IMR-90 (cell line): ENCODE measurements around the gene NAT10. TPM values are rescaled to one million over a fixed set of nuclear protein-coding genes. Genes with fewer than 3 reads are reported as not detected.

Experiments
- ATAC-seq: fragments of 200-7000 bp; cut with Tn5 transposase; 2 replicates; pipeline ENCODE4 v1.9.1; 2020; ENCODE audit warnings: low read depth, mild to moderate bottlenecking, moderate library complexity
- BruUV-seq: library from RNA; stranded (reverse); fragments of 400-500 nt; replicated peaks from 2 replicates; lab custom pipeline; 2021; lab: Mats Ljungman, UMichigan
- CTCF ChIA-PET: fragments of 300-600 bp; formaldehyde crosslinking; extraction: SDS; loops from one replicate; lab custom pipeline; 2021; ENCODE audit warnings: antibody characterized with exemption; lab: Yijun Ruan, JAX
- POLR2A ChIA-PET: fragments of 300-600 bp; sonication (Branson Sonifier 250); formaldehyde crosslinking; loops from one replicate; lab custom pipeline; 2022; ENCODE audit warnings: antibody characterized with exemption; ENCODE audit not compliant: unreplicated experiment; lab: Charles Lee
- DNase-seq: peaks from one replicate; pipeline ENCODE4 v3.0.0; 2013
- H2AFZ ChIP-seq: replicated peaks from 2 replicates; pipeline ENCODE3; 2013; ENCODE audit warnings: low read length, mild to moderate bottlenecking; ENCODE audit not compliant: poor library complexity
- H2AK5ac ChIP-seq: 2 replicates; pipeline ENCODE4 v1.6.1; 2013; ENCODE audit warnings: low read depth, low read length, inconsistent platforms
- H2AK9ac ChIP-seq: replicated peaks from 2 replicates; pipeline ENCODE3; 2013; ENCODE audit warnings: mild to moderate bottlenecking, low read depth, low read length, moderate library complexity; ENCODE audit not compliant: poor library complexity
- H2BK120ac ChIP-seq: 2 replicates; pipeline ENCODE4 v1.6.1; 2013; ENCODE audit warnings: low read depth, low read length, inconsistent platforms
- H2BK15ac ChIP-seq: 3 replicates; pipeline ENCODE4 v1.6.1; 2013; ENCODE audit warnings: low read depth, low read length, inconsistent platforms
- H2BK20ac ChIP-seq: 2 replicates; pipeline ENCODE4 v1.6.1; 2013; ENCODE audit warnings: low read depth, mild to moderate bottlenecking, inconsistent platforms, low read length, moderate library complexity
- H2BK5ac ChIP-seq: 2 replicates; pipeline ENCODE4 v1.6.1; 2013; ENCODE audit warnings: mild to moderate bottlenecking, low read depth, low read length, inconsistent platforms; ENCODE audit not compliant: poor library complexity, severe bottlenecking
- H3K14ac ChIP-seq: replicated peaks from 2 replicates; pipeline ENCODE4 v1.6.1; 2013; ENCODE audit warnings: low read depth, low read length, inconsistent platforms
- H3K18ac ChIP-seq: 2 replicates; pipeline ENCODE4 v1.6.1; 2013; ENCODE audit warnings: low read depth, low read length, control low read depth
- H3K23ac ChIP-seq: 2 replicates; pipeline ENCODE4 v1.6.1; 2013; ENCODE audit warnings: low read depth, low read length, inconsistent platforms
- H3K27ac ChIP-seq: 2 replicates; pipeline ENCODE4 v1.5.1; 2013; ENCODE audit warnings: mild to moderate bottlenecking, control low read depth, low read length; ENCODE audit not compliant: insufficient read depth
- H3K27me3 ChIP-seq: 2 replicates; pipeline ENCODE4 v1.6.1; 2013; ENCODE audit warnings: low read length; ENCODE audit not compliant: control insufficient read depth, insufficient read depth
- H3K36me3 ChIP-seq: 2 replicates; pipeline ENCODE4 v1.6.1; 2013; ENCODE audit warnings: low read length, mixed read lengths; ENCODE audit not compliant: control insufficient read depth, insufficient read depth
- H3K4ac ChIP-seq: 2 replicates; pipeline ENCODE4 v1.6.1; 2013; ENCODE audit warnings: low read depth, low read length, inconsistent platforms
- H3K4me1 ChIP-seq: 2 replicates; pipeline ENCODE4 v1.6.1; 2013; ENCODE audit warnings: low read length, mixed read lengths; ENCODE audit not compliant: control insufficient read depth, insufficient read depth
- H3K4me2 ChIP-seq: 2 replicates; pipeline ENCODE4 v1.6.1; 2013; ENCODE audit warnings: low read depth, mild to moderate bottlenecking, control low read depth, low read length, moderate library complexity
- H3K4me3 ChIP-seq: 2 replicates; pipeline ENCODE4 v1.5.1; 2013; ENCODE audit warnings: low read depth, mild to moderate bottlenecking, control low read depth, low read length, moderate library complexity; ENCODE audit not compliant: insufficient read depth
- H3K56ac ChIP-seq: 2 replicates; pipeline ENCODE4 v1.6.1; 2013; ENCODE audit warnings: low read length, inconsistent platforms; ENCODE audit not compliant: insufficient read depth; ENCODE audit errors: extremely low read depth
- H3K79me1 ChIP-seq, 2 experiments: 2 replicates each; pipeline ENCODE4 v1.6.1; 2013; ENCODE audit warnings: low read length in 2 of 2, inconsistent platforms in 1 of 2, low read depth in 1 of 2
- H3K9ac ChIP-seq: 2 replicates; pipeline ENCODE4 v1.6.1; 2013; ENCODE audit warnings: low read depth, low read length, control low read depth
- H3K9me1 ChIP-seq: 2 replicates; pipeline ENCODE4 v1.6.1; 2013; ENCODE audit warnings: low read length, inconsistent platforms; ENCODE audit not compliant: insufficient read depth
- H3K9me3 ChIP-seq: 2 replicates; pipeline ENCODE4 v1.6.1; 2013; ENCODE audit warnings: low read length; ENCODE audit not compliant: control insufficient read depth, insufficient read depth
- H4K20me1 ChIP-seq: 2 replicates; pipeline ENCODE4 v1.6.1; 2013; ENCODE audit warnings: low read length, inconsistent platforms; ENCODE audit not compliant: insufficient read depth
- H4K5ac ChIP-seq: 2 replicates; pipeline ENCODE4 v1.6.1; 2013; ENCODE audit warnings: mild to moderate bottlenecking, low read depth, low read length, control low read depth
- H4K8ac ChIP-seq, 2 experiments: 2 replicates each; pipeline ENCODE4 v1.6.1; 2013; ENCODE audit warnings: low read depth in 2 of 2, low read length in 2 of 2, control low read depth in 1 of 2, inconsistent platforms in 1 of 2
- H4K91ac ChIP-seq: 2 replicates; pipeline ENCODE4 v1.6.1; 2013; ENCODE audit warnings: low read depth, low read length, inconsistent platforms; ENCODE audit not compliant: insufficient read depth
- BHLHE40 ChIP-seq: fragments of 150-350 bp; IDR thresholded peaks from 2 replicates; pipeline ENCODE4 v1.6.1; 2016; ENCODE audit warnings: mild to moderate bottlenecking, low read depth, low read length
- CEBPB ChIP-seq: IDR thresholded peaks from 2 replicates; pipeline ENCODE4 v1.6.1; 2012; ENCODE audit warnings: low read depth, low read length, improper control_type of control experiment
- CHD1 ChIP-seq: IDR thresholded peaks from 2 replicates; pipeline ENCODE4 v1.6.1; 2012; ENCODE audit warnings: low read depth, low read length, improper control_type of control experiment
- ELK1 ChIP-seq: fragments of 150-350 bp; IDR thresholded peaks from 2 replicates; pipeline ENCODE4 v1.6.1; 2016; ENCODE audit warnings: low read depth, mild to moderate bottlenecking, low read length, moderate library complexity, borderline replicate concordance
- FOS ChIP-seq: fragments of 150-350 bp; IDR thresholded peaks from 2 replicates; pipeline ENCODE4 v1.6.1; 2016; ENCODE audit warnings: low read depth, low read length
- MXI1 ChIP-seq: IDR thresholded peaks from 2 replicates; pipeline ENCODE4 v1.6.1; 2012; ENCODE audit warnings: low read depth, mild to moderate bottlenecking, low read length, moderate library complexity, borderline replicate concordance
- POLR2A ChIP-seq: IDR thresholded peaks from 2 replicates; pipeline ENCODE4 v1.6.1; 2012; ENCODE audit warnings: mild to moderate bottlenecking, low read depth, low read length
- RAD21 ChIP-seq: IDR thresholded peaks from 2 replicates; pipeline ENCODE4 v1.6.1; 2012; ENCODE audit warnings: low read length, improper control_type of control experiment
- RCOR1 ChIP-seq: IDR thresholded peaks from 2 replicates; pipeline ENCODE4 v1.6.1; 2012; ENCODE audit warnings: mild to moderate bottlenecking, low read length, improper control_type of control experiment; ENCODE audit not compliant: insufficient replicate concordance
- RFX5 ChIP-seq: IDR thresholded peaks from 2 replicates; pipeline ENCODE4 v1.8.0; 2012; ENCODE audit warnings: low read depth, mild to moderate bottlenecking, low read length, moderate library complexity
- SMC3 ChIP-seq: fragments of 150-350 bp; IDR thresholded peaks from 2 replicates; pipeline ENCODE4 v1.6.1; 2016; ENCODE audit warnings: low read depth, mild to moderate bottlenecking, antibody characterized with exemption, low read length, moderate library complexity
- WGBS, 2 experiments: methylation state at CpG; one replicate each; pipeline versions ENCODE4 v1.1.5 to v1.1.7; 2013; ENCODE audit warnings: missing lambda C conversion rate in 2 of 2; ENCODE audit not compliant: insufficient read length in 1 of 2; ENCODE audit errors: extremely low coverage in 2 of 2; 5-methylcytosine and 5-hydroxymethylcytosine counted together
- dilution Hi-C: fragments of 300-500 bp; cut with HindIII; formaldehyde crosslinking; loops from one replicate; pipeline ENCODE4 v1.14.3; 2018; ENCODE audit warnings: low sequenced_read_pairs; ENCODE audit not compliant: unreplicated experiment
- in situ Hi-C: fragments of 300-500 bp; cut with MboI; formaldehyde crosslinking; loops from 3 replicates; pipeline ENCODE4 v1.14.3; 2019; ENCODE audit warnings: low sequenced_read_pairs, inconsistent platforms, mixed read lengths
- intact Hi-C: fragments of 100-400 bp; cut with micrococcal nuclease; formaldehyde crosslinking; loops from 2 replicates; pipeline ENCODE4 v1.10.0; 2022
- polyA plus RNA-seq, 3 experiments: library from polyadenylated mRNA; depleted of rRNA; stranded (reverse); fragments of >200 nt; gene quantifications; 2 replicates each; pipeline ENCODE4 v1.2.3, GENCODE V29; 2012; ENCODE audit warnings: low replicate concordance in 1 of 3
- total RNA-seq: library from RNA; depleted of rRNA; stranded (reverse); fragments of >200 nt; gene quantifications from 2 replicates; pipeline ENCODE4 v1.2.3, GENCODE V29; 2012

NAT10 gene
- total and polyA plus RNA-seq, 2 of the 4 experiments (the other 2 are of a cell fraction) = 28.1 to 34.8 TPM

- Histone ChIP-seq H2BK120ac (peak overlapping the region; percentile 94), H3K27ac (peak overlapping the region; percentile 67), H3K4ac (peak overlapping the region; percentile 82), H4K5ac (peak overlapping the region; percentile 1; the same call in 1 of the 2 replicates), H2BK5ac (peak overlapping the region; percentile 78), H3K79me1 (no peaks in the 10 kb centered on the region), H3K9me1 (peaks cover 18% of the 10 kb centered on the region), H2AFZ (peak overlapping the region; percentile 95), H2AK5ac (peak overlapping the region; percentile 30; the same call in 1 of the 2 replicates), H3K27me3 (peaks cover 2% of the 10 kb centered on the region; the same call in 1 of the 2 replicates), H3K18ac (peak overlapping the region; percentile 38), H3K36me3 (no peaks in the 10 kb centered on the region), H2BK20ac (peak overlapping the region; percentile 89), H4K91ac (peak overlapping the region; percentile 69), H3K9me3 (no peaks in the 10 kb centered on the region), H3K9ac (0 out of 2 replicates have a peak overlapping the region, but pooled peaks have one; percentile 16), H3K4me3 (peak overlapping the region; percentile 31; the same call in 1 of the 2 replicates), H4K20me1 (no peaks in the 10 kb centered on the region), H3K56ac (peak overlapping the region; percentile 63), H3K14ac (peak overlapping the region; percentile 83; the same call in 1 of the 2 replicates), H2AK9ac (peak overlapping the region; percentile 35), H2BK15ac (peak overlapping the region; percentile 26; the same call in 1 of the 3 replicates), H3K4me2 (peak overlapping the region; percentile 86), H4K8ac (peak overlapping the region in 1 of 2 experiments; percentile 87; a peak in 2 of 4 replicates), H3K4me1 (peaks cover 9% of the 10 kb centered on the region; the same call in 1 of the 2 replicates), H3K23ac (peak overlapping the region; percentile 57; the same call in 1 of the 2 replicates)
- ATAC-seq (peak; percentile 91), DNase-seq (peak; percentile 93)
- ChIA-PET CTCF (interaction anchor here (0.6 to 1.8 kb wide), 2 partner anchors 18 to 105 kb away, joined by 6 read pairs; no protein-coding TSS in a partner anchor), POLR2A (interaction anchor here (0.6 kb wide), 1 partner anchor 52 kb away, joined by 3 read pairs; no protein-coding TSS in a partner anchor)
- TF ChIP-seq POLR2A (peak; percentile 28; the same call in 1 of the 2 replicates), CHD1 (no peak), RFX5 (no peak), RAD21 (no peak), ELK1 (no peak), FOS (peak; percentile 63), CEBPB (peak; percentile 68), RCOR1 (peak; percentile 69), BHLHE40 (peak; percentile 65), MXI1 (0 out of 2 replicates have a peak, but pooled peaks have one; percentile 2), SMC3 (peak; percentile 15; the same call in 1 of the 2 replicates)
- intact Hi-C loops = loop anchor here (1.0 kb wide), 1 partner anchor 166 kb away; the partner anchor contains the start of gene ABTB2
- no TSS peak for BruUV-seq
- 58% methylated on average over 4 of the region's 14 CpGs; no CpG with 5 or more reads in 1 of the 2 experiments for WGBS, 2 experiments
- dilution Hi-C loops = loop anchor here (25.0 kb wide), 1 partner anchor 145 kb away; no protein-coding TSS in a partner anchor
- in situ Hi-C loops = no loop called here
Observed at GRCh38 chr11:34192481-34193401, 87.3 kb downstream of the NAT10 start.
